ENCODE data around the gene SPAG9.

The SPAG9 gene

GRCh38 chr17:51028176-51028863 lies 92.3 kb downstream of the SPAG9 start:
- no peak for TF ChIP-seq CTCF (IDR thresholded peaks at IDR 0.05; ENCODE audit: low read depth, low read length, missing control alignments)
- no peak overlapping the region for H3K4me3 ChIP-seq (replicated peaks; ENCODE audit: low read depth, low read length)
- DNase-seq (ENCODE audit: extremely low read depth, low read depth): no peak

GRCh38 chr17:51018541-51018940 lies 102.1 kb downstream of the SPAG9 start:
- DNase-seq (ENCODE audit: extremely low read depth, low read depth): no peak
- no peak overlapping the region for H3K4me3 ChIP-seq (replicated peaks; ENCODE audit: low read depth, low read length)
- TF ChIP-seq CTCF (IDR thresholded peaks at IDR 0.05; ENCODE audit: low read depth, low read length, missing control alignments): no peak

GRCh38 chr17:51017270-51017669 lies 103.4 kb downstream of the SPAG9 start:
- DNase-seq (ENCODE audit: extremely low read depth, low read depth): no peak
- no peak overlapping the region for H3K4me3 ChIP-seq (replicated peaks; ENCODE audit: low read depth, low read length)
- no peak for TF ChIP-seq CTCF (IDR thresholded peaks at IDR 0.05; ENCODE audit: low read depth, low read length, missing control alignments)

GRCh38 chr17:51016099-51016498 lies 104.6 kb downstream of the SPAG9 start:
- TF ChIP-seq CTCF (IDR thresholded peaks at IDR 0.05; ENCODE audit: low read depth, low read length, missing control alignments): no peak
- no peak overlapping the region for H3K4me3 ChIP-seq (replicated peaks; ENCODE audit: low read depth, low read length)
- no peak for DNase-seq (ENCODE audit: extremely low read depth, low read depth)

GRCh38 chr17:51015145-51015558 lies 105.5 kb downstream of the SPAG9 start:
- TF ChIP-seq CTCF (IDR thresholded peaks at IDR 0.05; ENCODE audit: low read depth, low read length, missing control alignments): no peak
- peak; percentile 55 for DNase-seq (ENCODE audit: extremely low read depth, low read depth)
- no peak overlapping the region for H3K4me3 ChIP-seq (replicated peaks; ENCODE audit: low read depth, low read length)

GRCh38 chr17:51014129-51014528 lies 106.5 kb downstream of the SPAG9 start:
- no peak for DNase-seq (ENCODE audit: extremely low read depth, low read depth)
- no peak for TF ChIP-seq CTCF (IDR thresholded peaks at IDR 0.05; ENCODE audit: low read depth, low read length, missing control alignments)

GRCh38 chr17:51013322-51013721 lies 107.3 kb downstream of the SPAG9 start:
- TF ChIP-seq CTCF (IDR thresholded peaks at IDR 0.05; ENCODE audit: low read depth, low read length, missing control alignments): no peak
- DNase-seq (ENCODE audit: extremely low read depth, low read depth): no peak
- H3K4me3 ChIP-seq (replicated peaks; ENCODE audit: low read depth, low read length): no peak overlapping the region

More at GRCh38 chr17:51014129-51014528, 106.5 kb downstream of the SPAG9 start:
- no peak overlapping the region for H3K4me3 ChIP-seq (replicated peaks; ENCODE audit: low read depth, low read length)

Data from HFF-Myc (cell line).